Stimulated activated CD8-positive, alpha-beta memory T cell treated with anti-CD3 and anti-CD28 coated beads, Interleukin-15, amount 100 ng/mL, for 4 hours (primary cell): ENCODE results near the gene REG1B.

Source experiments
- DNase-seq, 2 donors: peaks; one replicate each; pipeline ENCODE4 v3.0.0-alpha.2; 2020; ENCODE audit warnings: low read depth in 2 of 2

Gene REG1B, protein sequence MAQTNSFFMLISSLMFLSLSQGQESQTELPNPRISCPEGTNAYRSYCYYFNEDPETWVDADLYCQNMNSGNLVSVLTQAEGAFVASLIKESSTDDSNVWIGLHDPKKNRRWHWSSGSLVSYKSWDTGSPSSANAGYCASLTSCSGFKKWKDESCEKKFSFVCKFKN

DNA sequence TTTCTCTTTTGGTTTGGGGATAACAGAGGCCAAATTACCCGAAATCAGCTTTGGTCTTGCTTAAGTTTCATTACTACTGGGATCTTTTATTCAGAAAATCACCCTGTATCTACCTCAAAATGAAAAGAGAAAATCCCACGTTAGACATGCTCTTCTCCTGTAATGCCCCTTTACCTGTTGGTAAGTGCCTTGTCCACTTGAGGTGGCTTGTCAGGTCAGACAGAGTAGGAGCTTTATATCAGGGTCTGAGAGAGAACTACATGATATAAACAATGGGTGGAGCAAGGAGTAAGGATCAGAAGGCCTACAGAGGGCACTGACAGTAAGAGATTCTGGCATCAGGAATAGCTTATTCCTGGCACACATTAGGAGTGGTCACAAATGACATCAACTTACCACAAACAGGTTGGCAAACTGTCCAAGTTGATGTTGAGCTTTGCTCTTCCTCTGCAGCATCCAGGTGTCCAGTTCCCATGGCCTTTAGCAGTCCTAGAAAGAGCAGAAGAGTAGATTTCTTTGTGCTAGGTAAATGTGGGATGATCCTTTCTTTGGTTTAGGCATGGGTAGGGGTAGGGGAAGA is at the start of gene REG1B:
TSS of gene REG1B (minus strand) at position 209 of the 580 bp plus-strand sequence. CDS start 381 bp downstream, outside the sequence.
- no peak for DNase-seq

DNA sequence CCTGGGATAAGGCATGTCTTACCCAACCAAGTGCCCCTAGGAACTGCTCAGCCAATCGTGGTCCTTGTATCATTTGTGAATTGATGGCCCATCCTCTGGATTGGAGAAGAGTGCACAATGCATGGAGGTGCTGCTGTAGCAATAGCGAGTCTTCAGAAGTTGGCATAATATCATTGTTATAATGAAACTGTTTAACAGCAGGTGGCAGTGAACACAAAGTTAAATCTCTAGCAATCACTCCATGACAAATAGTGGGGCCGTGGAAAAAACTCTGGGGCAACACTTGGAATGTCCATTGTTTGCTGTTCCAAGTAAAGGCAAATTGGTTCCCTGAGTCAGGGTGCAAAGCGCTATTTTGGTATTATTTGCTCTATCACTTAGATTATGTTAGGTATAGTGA is 43.9 kb upstream of the REG1B start:
- DNase-seq: no peak

DNA sequence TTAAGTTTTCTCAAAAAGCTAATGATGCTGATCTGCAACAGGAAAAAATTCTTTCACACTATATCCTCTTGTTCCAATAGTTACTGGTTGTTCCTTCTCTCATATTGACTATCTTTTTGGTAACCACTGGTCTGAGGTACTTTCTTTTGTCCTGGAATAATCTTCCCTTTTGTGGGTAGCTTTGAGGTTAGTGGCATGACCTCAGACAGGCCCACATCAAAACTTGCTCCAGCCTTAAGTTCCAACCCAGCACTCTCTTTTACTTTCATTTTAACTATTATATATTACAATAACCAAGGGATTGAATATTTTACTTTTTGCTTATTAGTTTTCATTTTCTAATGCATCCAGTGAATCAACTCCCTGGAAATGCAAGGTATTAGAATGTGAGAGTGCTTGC is 42.0 kb upstream of the REG1B start:
- no peak for DNase-seq

DNA sequence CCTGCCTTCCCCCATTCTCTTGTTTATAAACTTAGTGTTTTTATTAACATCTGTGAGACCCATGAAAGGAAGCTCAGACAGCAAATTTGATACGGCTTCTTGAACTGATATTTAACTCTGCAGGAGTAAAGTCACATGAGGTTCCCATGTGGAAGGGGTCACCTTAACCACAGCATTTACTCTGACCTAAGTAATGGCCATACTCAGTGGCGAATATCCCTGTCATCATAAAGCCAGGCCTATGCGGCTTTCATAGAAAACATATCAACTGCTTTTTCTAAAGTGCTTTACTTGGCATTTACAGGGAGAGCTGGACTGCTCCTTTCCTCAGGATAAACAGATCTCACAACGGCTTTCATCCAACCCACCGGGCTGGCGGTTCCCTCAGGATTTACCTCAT is 41.5 kb upstream of the REG1B start:
- DNase-seq: no peak

DNA sequence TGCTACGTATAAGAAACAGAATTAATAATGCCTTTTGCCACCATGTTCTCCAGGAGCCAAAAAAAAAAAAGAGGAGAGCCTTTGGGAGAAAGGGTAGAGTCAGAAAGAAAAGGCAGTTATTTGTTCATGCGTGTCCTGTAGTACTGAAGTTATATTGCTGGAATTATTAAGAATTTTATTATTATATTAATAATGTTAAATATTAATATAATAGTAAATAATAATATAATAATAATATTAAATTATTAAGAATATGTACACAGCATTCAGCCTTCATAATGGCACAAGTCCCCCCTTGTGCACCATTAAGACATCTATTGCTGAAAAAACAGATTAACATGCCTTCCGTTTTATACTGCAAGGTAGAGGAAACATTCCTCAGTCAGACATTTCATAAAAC is 40.6 kb upstream of the REG1B start:
- no peak for DNase-seq

DNA sequence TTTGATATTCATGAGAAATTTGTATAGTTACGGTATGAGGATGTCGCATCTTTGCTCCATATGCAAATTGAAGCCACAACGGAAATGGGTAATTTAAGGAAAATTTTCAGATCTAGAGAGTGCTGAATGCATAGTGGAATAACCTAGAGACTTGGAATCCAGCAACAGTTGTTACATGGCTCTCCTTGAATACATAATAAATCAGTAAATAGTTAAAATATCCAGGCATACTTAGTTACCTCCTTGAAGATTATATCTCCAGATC is 37.9 kb upstream of the REG1B start:
- no peak for DNase-seq

DNA sequence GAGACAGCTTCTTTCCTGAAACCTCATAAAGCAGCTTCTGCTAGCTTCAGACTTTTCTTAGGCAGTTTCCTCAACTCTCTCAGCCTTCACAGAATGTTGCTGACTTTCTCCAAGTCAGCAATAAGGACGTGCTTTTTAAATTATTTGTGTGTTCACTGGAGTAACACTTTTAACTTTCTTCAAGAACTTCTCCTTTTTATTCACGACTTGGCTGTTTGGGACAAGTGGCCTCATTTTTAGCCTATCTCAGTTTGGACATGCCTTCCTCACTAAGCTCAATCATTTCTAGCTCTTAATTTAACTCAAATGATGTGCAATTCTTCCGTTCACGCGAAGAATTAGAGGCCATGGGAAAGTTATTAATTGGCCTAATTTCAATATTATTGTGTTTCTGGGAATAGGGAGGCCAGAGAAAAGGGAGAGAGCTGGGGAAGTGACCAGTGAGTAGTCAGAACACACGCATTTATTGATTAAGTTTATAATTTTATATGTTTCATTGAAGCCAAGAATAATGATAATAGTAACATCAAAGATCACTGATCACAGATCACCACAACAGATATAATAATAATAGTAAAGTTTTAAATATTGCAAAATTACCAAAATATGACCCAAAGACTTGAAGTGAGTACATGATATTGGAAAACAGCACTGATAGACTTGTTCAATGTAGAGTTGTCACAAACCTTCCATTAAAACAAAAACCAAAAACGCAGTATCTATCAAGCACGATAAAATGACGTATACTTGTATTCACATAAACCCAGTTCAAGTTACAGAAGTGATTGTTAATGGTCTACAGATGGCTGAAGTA is 37.3 kb upstream of the REG1B start:
- no peak for DNase-seq

DNA sequence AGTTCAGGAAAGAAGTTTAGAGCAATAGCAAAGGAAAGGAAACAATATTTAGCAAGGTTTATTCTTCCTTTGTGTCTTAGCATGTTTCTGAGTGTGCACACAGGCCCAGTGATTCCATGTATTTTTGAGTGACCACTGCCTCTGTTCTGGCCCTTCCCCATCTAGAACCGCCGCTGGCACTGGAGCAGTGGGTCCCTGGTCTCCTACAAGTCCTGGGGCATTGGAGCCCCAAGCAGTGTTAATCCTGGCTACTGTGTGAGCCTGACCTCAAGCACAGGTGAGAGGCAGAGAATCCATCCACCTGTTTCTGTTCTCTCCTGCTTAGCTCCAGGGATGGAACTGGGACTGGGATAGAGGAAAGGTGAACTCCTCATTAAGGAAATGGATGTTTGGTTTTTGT is 34.9 kb upstream of the REG1B start:
- no peak for DNase-seq

DNA sequence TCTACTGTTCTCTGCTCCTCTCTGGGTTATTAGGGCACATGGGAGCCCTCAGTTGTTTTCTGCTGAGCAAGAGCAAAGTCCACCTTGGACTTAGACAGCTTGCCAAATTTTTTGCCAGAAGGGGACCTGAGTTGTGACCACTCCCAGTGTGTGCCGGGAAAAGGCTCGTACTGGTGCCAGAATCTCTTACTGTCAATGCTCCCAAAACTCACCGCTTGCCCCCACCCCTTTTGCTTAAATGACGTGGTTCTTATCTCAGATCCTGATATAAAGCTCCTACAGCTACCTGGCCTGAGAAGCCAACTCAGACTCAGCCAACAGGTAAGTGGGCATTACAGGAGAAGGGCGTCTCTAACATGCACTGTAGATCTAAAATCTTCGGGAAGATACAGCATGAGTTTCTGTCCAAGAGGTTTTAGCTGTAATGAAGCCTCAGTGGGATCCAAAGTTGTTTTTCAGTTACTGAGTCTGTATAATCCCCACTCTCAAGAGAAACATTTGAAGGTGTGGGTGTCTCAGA is 32.5 kb upstream of the REG1B start, which contains the start of gene REG1A:
TSS of gene REG1A (plus strand) at position 295 of the 520 bp plus-strand sequence. CDS start 374 bp downstream, outside the sequence.
- no peak for DNase-seq

DNA sequence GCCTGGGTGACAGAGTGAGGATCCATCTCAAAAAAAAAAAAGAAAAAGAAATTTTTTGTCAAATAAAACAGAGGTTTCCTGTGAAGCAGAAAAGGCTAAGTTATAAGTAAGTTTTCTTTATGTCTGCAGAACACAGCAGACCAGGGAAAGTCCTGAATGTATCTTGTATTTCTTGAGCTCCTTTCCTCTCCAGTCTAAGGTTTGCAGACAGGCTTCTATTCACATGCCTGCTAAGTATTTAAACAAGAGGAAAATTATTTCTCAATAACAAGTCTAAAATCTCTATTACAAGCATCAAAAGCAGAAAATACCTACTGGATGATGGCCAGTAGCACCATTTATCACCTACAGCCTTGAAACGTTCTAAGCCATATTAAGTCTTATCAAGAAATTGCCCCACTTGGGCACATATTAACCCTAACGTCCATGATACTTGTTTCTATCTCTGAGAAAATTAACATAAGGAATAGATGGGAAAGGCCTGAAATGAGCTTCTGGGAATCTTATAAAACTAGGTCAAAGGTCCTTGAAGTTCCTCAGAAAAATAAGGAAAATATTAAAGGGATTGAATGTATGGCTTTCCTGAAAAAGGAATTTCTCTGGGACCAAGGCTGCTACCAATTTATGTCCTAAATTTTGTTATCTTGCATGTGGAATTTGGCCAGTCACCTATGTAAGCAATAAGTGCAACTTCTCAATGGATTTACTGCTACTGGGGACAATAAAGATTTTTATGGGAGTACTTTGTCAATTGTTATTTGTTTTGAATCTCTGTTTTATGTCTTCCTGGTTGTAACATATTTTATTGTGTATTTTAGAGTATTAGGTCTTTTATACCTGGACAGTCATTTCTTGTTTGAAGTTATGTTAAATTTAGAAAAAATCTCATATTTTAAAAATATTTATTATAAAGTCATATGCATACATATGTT is 29.5 kb upstream of the REG1B start:
- no peak for DNase-seq

DNA sequence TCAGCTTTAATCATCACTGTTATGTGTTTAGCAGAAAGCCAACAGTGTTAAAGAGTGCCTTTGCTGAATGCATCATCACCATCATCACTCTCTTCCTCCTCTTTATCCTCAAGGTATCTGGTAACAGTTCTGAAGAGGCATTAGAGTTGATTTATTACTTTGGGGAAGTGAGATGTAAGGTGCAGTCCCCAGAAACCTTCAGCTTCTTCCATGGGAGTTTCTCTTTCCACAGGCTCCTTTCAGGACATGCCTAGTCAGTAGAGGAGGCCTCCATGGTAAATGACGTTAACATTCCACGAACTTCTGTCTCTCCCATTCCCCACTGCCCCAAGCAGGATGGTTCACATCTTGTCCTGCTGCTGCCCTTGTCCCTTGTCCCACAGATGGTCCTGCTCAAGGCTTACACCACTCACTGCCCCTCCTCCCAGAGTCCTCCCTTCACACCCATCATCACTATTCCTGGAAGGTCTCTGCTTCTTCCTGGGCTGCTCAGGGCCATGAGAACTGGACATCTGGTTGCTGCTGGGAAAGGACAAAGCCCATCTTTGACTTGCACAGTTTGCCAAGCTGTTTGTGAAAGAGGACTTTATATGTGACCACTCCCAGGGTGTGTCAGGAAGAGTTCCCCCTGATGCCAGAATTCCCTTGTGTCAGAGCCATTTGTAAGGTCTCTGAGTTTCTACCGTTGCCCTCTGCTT is 27.2 kb upstream of the REG1B start:
- DNase-seq: no peak

DNA sequence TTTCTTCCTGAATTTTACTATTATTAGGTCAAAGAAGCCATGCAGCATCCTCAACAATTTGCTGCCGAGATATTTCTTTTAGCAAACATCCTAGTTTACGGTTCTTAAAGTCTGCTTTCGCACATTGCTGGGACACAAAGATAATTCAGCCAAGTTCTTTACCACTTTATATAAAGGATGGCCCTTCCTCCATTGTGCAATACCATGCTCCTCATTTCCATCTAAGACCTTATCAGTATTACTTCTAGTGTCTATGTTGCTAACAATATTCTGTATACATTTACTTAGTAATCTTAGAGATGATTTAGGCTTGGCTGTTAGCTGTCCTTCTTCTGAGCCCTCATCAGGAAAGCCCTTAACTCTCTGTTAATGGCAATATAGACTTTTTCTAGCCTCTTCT is 24.5 kb upstream of the REG1B start:
- DNase-seq: no peak

DNA sequence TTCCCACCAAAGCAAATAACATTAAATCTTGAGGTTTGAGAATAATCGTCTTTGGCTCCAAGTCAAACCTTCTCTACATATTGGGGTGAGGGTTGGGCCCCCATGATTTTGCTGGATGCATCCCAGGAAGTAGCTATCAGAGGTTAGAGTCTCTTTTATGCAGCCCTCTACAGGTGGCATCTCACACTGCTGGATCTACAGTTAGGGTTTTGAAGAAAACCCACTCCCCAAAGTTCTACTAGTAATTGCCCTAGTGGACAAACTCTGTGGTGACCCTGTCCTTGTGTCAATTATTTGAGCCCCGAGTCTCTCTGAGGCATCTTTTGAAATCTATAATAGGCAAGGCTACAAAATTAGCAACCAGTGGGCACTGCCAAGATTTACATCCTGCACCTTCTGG is 17.5 kb upstream of the REG1B start:
- no peak for DNase-seq

DNA sequence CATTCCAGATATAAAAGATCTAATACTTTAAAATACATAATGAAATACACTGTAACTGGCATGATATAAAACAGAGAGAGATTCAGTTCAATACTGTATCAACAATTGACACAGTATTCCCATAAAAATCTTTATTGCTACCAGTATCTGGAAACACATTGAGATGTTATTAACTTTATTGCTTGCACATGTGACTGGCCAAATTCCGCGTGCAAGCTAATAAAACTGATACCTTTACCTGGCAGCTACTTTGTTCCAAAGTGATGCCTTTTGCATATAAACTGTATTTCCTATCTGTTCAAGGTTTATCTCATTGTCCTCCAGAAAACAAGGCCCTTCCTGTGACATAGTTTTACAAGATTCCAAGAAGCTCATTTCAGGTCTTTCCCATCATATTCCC is 15.4 kb upstream of the REG1B start:
- no peak for DNase-seq

DNA sequence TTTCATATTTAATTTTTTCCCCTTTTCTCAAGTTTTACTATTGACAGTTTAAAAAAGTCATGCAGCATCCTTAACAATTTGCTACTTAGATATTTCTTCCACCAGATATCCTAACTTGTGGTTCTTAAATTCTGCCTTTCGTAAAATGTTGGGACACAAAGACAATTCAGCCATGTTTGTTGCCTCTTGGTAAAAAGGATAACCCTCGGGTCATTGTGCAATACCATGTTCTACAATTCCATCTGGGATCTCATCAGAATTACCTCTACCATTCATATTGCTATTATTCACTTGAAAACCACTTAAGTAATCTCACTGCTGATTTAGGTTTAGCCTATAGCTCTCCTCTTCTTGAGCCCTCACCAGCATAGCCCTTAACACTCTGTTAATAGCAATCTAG is 13.2 kb upstream of the REG1B start:
- DNase-seq: no peak

DNA sequence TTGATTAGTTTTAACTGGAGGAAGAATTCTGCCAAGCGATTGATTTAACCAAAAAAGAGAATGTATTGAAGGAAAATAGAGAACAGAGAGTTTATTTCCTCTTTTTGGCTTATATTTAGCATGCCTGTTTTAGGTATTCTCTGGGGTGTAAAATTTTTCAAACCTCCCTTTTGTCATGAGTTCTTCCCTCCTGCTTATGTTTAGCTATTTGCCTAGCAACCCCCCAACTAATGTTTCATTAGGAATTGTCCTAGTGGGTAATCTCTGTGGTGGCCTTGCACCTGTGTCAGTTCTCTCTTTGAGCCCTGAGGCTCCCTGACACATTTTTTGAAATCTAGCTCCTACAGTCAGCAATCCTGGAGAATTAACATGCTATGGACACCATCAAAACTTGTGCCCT is 12.5 kb upstream of the REG1B start:
- DNase-seq: no peak

DNA sequence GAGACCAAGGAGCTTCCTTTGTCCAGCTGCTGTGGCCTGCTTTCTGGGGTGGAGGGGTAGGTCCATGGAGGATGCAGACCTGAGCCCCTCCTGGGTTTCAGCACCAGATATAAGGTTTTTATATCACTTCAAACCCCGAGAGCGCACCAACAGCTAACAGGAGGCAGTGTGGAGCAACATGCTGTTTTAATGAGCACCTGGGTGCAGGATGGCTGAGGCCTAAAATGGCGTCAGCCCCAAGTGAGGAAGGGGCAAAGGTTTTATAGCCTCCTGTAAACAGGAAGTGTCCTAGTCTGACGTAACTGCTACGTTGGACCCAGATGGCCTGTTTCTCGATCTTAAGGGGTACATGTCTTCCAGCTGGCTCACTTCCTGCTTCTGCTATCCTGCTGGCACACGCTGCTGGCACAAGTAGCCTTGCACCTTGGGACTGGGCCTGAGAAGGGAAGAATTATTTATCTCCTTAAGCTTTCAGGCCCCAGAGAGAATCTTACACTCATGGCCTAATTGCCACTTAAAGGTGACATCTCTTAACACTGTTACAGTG is 11.4 kb upstream of the REG1B start:
- DNase-seq: no peak

DNA sequence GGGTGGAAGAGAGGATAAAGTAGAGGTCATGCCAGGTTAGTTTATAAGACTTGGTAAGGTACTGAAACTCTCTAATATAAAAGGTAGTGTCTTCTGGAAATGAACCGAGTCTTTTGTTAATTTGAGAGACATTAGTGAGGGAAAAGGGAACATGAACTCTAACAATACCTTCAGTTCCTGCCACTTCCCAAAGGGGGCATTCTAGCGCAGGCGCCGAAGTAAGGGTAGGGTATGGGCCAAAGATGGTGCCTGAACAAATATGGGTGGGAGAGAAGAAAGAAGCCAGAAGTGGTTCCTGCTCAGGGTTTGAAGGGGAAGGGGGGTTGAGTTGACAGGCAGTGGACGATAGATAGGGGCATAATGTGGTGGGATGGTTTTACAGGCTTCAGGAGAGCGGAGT is 10.1 kb upstream of the REG1B start:
- DNase-seq: no peak

DNA sequence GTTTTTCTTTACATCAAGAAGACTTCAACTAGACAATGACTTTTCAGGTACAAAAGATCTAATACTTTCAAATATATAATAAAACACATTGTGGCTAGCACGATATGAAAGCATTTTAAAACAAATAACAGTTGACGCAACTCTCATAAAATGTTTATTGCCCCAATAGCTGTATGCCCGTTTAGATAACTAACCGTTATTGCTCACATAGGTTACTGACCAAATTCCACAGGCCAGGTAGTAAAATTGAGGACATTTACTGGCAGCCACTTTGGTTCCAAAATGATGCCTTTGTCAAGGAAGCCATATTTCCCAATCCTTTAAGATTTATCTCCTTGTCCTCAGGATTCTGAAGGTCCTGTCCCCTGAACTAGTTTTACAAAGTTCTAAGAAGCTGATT is 2.9 kb upstream of the REG1B start:
- DNase-seq: no peak

DNA sequence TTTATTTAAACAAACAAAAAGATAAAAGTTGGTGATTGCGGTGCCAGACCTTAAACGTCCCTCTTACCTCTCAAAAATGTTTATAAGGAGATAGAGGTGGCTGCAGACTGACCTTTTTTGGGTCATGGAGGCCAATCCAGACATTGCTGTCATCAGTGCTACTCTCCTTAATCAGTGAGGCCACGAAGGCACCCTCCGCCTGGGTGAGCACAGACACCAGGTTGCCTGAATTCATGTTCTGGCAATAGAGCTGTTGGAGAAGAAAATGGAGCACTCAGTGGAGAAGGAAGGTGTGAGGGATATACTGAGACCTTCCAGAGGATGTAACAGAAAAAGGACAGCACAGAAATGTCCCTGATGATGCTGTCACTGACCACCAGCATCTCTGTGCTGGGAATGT is 1.5 kb downstream of the REG1B start:
- DNase-seq: no peak

DNA sequence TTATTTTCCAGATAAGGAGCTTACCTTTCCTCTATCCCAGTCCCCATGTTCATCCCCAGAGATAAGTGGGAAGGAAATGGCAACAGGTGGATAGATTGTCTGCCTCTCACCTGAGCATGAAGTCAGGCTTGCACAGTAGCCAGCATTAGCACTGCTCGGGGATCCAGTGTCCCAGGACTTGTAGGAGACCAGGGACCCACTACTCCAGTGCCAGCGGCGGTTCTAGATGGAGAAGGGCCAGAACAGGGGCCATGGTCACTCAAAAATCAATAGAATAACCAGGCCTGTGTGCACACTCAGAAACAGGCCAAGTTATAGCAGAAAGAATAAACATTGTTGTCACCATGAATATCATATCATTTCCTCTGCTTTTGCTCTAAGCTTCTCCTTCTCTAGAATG is 2.4 kb downstream of the REG1B start:
- DNase-seq: no peak
